ENCODE results near the gene ADGRV1.

ADGRV1 gene

DNA sequence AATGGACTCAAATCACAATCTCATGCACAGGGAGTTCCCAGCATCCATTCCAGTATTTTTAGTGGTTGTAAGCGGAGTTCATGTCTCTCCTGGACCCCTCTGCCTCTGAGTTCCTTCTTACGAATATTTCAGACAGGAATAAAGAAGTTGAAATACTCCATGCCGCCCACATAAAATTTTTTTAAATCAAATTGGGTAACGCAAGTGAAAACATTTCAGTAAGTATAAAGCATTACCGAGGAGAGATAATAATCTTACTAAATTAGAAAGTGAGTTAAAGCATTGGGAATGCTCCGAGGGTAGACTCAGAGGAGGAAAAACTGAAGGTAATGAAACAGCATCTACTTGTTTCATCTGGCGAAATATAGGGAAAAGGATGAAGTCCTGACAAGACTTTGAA lies 506.9 kb downstream of the ADGRV1 start:
- no peaks in the 10 kb centered on the region for H3K9me3 Mint-ChIP-seq
- no peaks in the 10 kb centered on the region for H3K4me1 Mint-ChIP-seq
- no peak for ATAC-seq (replicated peaks; ENCODE audit: extremely low read depth, poor library complexity, severe bottlenecking)
- H3K4me3 Mint-ChIP-seq = no peak overlapping the region
- H3K27me3 Mint-ChIP-seq = peaks cover 45% of the 10 kb centered on the region
- H3K36me3 Mint-ChIP-seq (ENCODE audit: insufficient read depth) = no peaks in the 10 kb centered on the region
- no peak overlapping the region for H3K27ac Mint-ChIP-seq (ENCODE audit: low read depth)
- no peak for DNase-seq (ENCODE audit: low spot score in 2 of 2)

DNA sequence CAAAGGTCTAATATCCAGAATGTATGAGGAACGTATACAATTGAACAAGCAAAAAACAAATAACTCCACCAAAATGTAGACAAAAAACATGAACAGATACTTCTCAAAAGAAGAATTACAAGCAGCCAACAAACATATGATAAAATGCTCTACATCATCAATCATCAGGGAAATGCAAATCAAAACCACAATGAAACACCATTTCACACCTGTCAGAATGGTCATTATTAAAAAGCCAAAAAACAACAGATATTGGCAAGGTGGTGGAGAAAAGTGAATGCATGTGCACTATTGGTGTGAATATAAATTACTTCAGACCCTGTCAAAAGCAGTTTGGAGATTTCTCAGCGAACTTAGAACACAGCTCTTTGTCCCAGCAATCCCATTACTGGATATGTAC lies 510.8 kb downstream of the ADGRV1 start:
- Mint-ChIP-seq H3K27me3 (peaks cover 22% of the 10 kb centered on the region), H3K9me3 (no peaks in the 10 kb centered on the region), H3K4me3 (no peak overlapping the region), H3K36me3 (ENCODE audit: insufficient read depth) (no peaks in the 10 kb centered on the region), H3K27ac (ENCODE audit: low read depth) (no peak overlapping the region), H3K4me1 (no peaks in the 10 kb centered on the region)
- DNase-seq (ENCODE audit: low spot score in 2 of 2) = no peak
- no peak for ATAC-seq (replicated peaks; ENCODE audit: extremely low read depth, poor library complexity, severe bottlenecking)

DNA sequence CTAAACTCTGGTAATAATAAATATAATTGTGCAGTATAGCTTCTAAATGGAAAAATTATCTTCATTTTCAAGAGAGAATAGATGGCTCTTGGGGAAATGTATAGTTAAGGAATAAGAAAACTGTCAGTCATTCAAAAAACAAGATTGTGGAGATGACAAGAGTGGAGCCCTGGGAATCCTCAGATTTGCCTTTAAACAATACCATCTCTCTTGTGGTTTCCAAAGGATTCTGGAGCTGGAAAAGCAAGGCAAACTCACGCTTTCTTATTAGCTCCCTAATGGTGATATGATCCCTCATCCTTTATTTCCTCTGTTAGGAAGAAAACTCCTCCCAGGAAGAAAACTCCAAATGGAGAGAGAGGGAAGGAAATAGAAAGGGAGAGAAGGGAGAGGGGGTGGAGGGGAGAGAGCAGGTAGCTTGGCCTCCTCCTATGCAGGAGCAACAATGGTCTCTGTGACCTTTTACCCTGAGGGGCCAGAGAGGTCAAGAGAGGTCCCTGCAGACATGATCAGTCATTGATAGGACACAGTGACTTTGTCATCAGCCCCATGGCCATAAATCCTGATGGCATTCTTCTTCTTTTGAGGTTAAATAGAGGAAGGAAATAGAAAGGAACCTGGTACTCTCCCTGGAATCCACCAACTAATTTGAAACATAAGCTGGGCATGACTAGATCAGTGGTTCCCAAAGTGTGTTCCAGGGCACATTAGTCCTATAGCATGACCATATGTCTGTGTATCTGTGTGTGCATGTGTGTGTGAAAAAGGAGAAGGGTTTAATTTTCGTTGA lies 512.4 kb downstream of the ADGRV1 start:
- H3K36me3 Mint-ChIP-seq (ENCODE audit: insufficient read depth) = no peaks in the 10 kb centered on the region
- H3K27ac Mint-ChIP-seq (ENCODE audit: low read depth) = no peak overlapping the region
- no peaks in the 10 kb centered on the region for H3K9me3 Mint-ChIP-seq
- H3K4me1 Mint-ChIP-seq = no peaks in the 10 kb centered on the region
- ATAC-seq (replicated peaks; ENCODE audit: extremely low read depth, poor library complexity, severe bottlenecking) (no peak), DNase-seq (ENCODE audit: low spot score in 2 of 2) (no peak)
- peaks cover 7% of the 10 kb centered on the region for H3K27me3 Mint-ChIP-seq
- no peak overlapping the region for H3K4me3 Mint-ChIP-seq

DNA sequence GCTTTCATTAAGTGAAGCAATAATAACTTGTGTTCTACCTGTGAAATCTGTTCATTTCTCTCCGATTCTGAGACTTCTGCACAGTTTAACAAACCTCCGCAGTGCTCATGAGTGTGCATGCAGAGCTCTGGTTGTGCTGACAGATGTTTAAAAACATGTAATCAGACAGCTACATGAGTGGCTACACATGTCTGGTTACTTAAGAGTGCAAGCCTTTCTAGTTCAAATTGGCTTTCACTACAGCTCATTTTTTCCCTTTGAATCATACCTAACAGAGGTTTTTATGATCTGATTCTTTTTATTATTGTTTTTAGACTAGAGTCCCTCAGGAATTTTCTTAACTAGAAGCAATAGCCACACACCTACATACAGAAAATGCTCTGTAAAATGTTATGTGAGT lies 514.3 kb downstream of the ADGRV1 start:
- Mint-ChIP-seq H3K27me3 (peaks cover 6% of the 10 kb centered on the region), H3K9me3 (no peaks in the 10 kb centered on the region), H3K27ac (ENCODE audit: low read depth) (no peak overlapping the region)

DNA sequence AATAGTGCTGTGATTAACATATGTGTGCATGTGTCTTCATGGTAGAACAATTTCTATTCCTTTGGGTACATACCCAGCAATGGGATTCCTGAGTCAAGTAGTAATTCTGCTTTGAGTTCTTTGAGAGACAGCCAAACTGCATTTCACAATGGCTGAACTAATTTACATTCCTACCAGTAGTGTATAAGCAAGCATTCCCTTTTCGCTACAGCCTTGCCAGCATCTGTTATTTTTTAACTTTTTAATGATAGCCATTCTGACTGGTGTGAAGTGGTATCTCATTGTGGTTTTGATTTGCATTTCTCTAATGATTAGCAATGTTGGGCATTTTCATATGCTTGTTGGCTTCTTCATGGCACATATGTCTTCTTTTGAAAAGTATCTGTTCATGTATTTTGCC lies 516.0 kb downstream of the ADGRV1 start:
- no peak overlapping the region for H3K4me3 Mint-ChIP-seq
- no peaks in the 10 kb centered on the region for H3K4me1 Mint-ChIP-seq
- H3K9me3 Mint-ChIP-seq = no peaks in the 10 kb centered on the region
- H3K27ac Mint-ChIP-seq (ENCODE audit: low read depth) = no peak overlapping the region
- DNase-seq (ENCODE audit: low spot score in 2 of 2) (no peak), ATAC-seq (replicated peaks; ENCODE audit: extremely low read depth, poor library complexity, severe bottlenecking) (no peak)
- H3K27me3 Mint-ChIP-seq = peaks cover 16% of the 10 kb centered on the region
- no peaks in the 10 kb centered on the region for H3K36me3 Mint-ChIP-seq (ENCODE audit: insufficient read depth)

More for the DNA sequence above, 514.3 kb downstream of the ADGRV1 start:
- DNase-seq (ENCODE audit: low spot score in 2 of 2) (no peak), ATAC-seq (replicated peaks; ENCODE audit: extremely low read depth, poor library complexity, severe bottlenecking) (no peak)
- Mint-ChIP-seq H3K4me3 (no peak overlapping the region), H3K36me3 (ENCODE audit: insufficient read depth) (no peaks in the 10 kb centered on the region), H3K4me1 (no peaks in the 10 kb centered on the region)

DNA sequence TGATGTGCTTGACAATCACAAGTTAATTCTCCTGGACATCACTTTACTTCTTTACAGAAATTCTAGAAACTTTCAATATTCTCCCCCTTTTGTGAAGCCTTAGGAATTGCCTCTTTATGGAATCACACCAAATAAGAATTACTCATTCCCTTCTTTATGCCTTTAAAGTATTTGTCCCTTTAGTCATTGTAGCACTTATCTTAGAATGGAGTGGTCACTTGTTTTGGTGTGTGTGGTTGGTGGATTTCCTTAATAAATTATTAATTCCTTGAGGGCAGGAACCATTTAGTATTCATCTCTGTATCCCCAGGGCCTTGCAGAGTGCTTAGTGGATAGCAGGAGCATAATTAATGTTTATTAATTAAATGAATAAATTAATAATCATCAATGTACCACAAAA lies 517.5 kb downstream of the ADGRV1 start:
- H3K27ac Mint-ChIP-seq (ENCODE audit: low read depth) = no peak overlapping the region
- DNase-seq (ENCODE audit: low spot score in 2 of 2) (no peak), ATAC-seq (replicated peaks; ENCODE audit: extremely low read depth, poor library complexity, severe bottlenecking) (no peak)
- peaks cover 16% of the 10 kb centered on the region for H3K27me3 Mint-ChIP-seq
- no peaks in the 10 kb centered on the region for H3K9me3 Mint-ChIP-seq
- H3K4me1 Mint-ChIP-seq = no peaks in the 10 kb centered on the region
- H3K36me3 Mint-ChIP-seq (ENCODE audit: insufficient read depth) = no peaks in the 10 kb centered on the region
- H3K4me3 Mint-ChIP-seq = no peak overlapping the region

DNA sequence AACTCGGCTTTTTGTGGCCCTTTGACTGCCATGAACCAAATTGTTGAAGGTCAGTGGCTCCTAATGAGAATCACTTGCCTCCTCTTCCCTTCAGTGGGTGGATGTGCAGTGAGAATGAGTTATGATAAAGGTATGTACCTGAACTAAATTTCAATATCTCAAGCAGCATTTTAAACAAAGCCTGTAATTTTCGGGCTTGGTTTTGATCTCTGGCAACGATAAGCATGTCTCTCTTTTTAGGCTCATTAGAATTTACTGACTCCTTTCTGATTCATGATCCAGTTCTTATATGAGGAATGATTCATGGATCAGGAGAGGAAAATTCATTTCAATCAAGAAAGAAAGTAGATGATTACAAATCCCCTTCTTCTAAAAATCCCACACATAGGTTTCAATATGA lies 519.0 kb downstream of the ADGRV1 start:
- no peaks in the 10 kb centered on the region for H3K9me3 Mint-ChIP-seq
- H3K4me3 Mint-ChIP-seq = no peak overlapping the region
- H3K27ac Mint-ChIP-seq (ENCODE audit: low read depth) = no peak overlapping the region
- DNase-seq (ENCODE audit: low spot score in 2 of 2) = no peak
- H3K4me1 Mint-ChIP-seq = no peaks in the 10 kb centered on the region
- no peaks in the 10 kb centered on the region for H3K36me3 Mint-ChIP-seq (ENCODE audit: insufficient read depth)
- no peak for ATAC-seq (replicated peaks; ENCODE audit: extremely low read depth, poor library complexity, severe bottlenecking)
- H3K27me3 Mint-ChIP-seq = peaks cover 16% of the 10 kb centered on the region

DNA sequence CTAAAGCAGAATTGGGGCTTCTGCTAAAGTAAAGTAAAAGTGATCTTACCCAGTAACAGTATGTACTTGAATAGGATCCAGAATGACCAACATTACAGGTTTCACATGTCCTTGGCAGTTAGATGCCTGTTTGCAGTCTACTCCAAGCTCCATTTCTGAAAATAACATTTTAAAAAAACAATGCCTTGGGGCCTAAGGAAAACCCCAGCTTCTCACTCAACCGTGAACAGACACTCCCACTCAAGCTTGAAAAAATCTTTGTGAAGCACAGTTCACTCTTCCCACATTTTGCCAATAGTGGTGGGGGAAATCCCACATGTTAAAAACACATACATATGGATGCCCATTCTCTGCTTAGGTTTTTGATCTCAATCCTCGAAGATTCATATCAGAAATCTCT lies 520.4 kb downstream of the ADGRV1 start:
- Mint-ChIP-seq H3K4me3 (no peak overlapping the region), H3K9me3 (no peaks in the 10 kb centered on the region), H3K27ac (ENCODE audit: low read depth) (no peak overlapping the region), H3K36me3 (ENCODE audit: insufficient read depth) (no peaks in the 10 kb centered on the region), H3K27me3 (peaks cover 16% of the 10 kb centered on the region), H3K4me1 (no peaks in the 10 kb centered on the region)
- ATAC-seq (replicated peaks; ENCODE audit: extremely low read depth, poor library complexity, severe bottlenecking) (no peak), DNase-seq (ENCODE audit: low spot score in 2 of 2) (no peak)

DNA sequence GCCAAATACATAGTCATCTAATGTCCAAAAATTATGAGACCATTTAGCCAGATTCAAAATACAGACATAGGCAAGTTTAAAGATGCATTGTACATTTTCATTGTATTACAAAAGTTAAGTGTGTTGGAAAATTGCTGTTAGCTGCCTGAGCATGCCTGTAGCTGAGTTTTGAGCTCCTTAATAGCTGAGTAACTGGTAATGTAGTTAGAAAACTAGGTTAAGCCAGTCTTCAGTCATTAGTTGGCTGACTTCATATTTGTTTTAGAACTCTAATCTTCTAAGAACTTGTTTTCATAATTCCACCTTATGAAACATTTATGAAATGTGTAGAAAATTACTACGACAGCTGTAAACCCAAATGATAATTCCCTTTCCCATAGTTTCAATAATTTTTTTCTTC lies 531.2 kb downstream of the ADGRV1 start:
- no peak overlapping the region for H3K4me3 Mint-ChIP-seq
- H3K9me3 Mint-ChIP-seq = no peaks in the 10 kb centered on the region
- no peaks in the 10 kb centered on the region for H3K36me3 Mint-ChIP-seq (ENCODE audit: insufficient read depth)
- no peaks in the 10 kb centered on the region for H3K4me1 Mint-ChIP-seq
- H3K27ac Mint-ChIP-seq (ENCODE audit: low read depth) = no peak overlapping the region
- no peak for ATAC-seq (replicated peaks; ENCODE audit: extremely low read depth, poor library complexity, severe bottlenecking)
- no peaks in the 10 kb centered on the region for H3K27me3 Mint-ChIP-seq
- no peak for DNase-seq (ENCODE audit: low spot score in 2 of 2)

DNA sequence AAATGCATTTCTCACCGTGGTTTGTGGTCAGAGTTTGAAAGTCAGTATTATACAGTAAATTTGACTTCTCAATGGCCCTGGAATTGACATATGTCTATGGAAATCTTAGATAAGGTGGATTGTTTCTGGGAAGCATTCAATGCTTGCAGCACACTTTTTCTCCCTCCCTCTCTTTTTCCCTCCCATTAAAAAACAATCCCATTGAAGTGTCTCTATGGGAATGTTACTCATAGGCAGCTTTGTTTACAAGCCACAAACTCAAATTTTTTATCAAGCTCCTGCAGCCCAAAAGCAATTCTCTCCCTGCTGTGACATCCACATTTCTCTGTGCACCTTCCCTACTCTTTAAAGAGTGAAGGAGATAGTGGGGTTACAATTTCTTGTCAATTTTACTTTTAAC lies 532.4 kb downstream of the ADGRV1 start:
- H3K9me3 Mint-ChIP-seq = no peaks in the 10 kb centered on the region
- no peaks in the 10 kb centered on the region for H3K27me3 Mint-ChIP-seq
- no peaks in the 10 kb centered on the region for H3K36me3 Mint-ChIP-seq (ENCODE audit: insufficient read depth)
- H3K27ac Mint-ChIP-seq (ENCODE audit: low read depth) = no peak overlapping the region
- DNase-seq (ENCODE audit: low spot score in 2 of 2) (no peak), ATAC-seq (replicated peaks; ENCODE audit: extremely low read depth, poor library complexity, severe bottlenecking) (no peak)
- H3K4me1 Mint-ChIP-seq = no peaks in the 10 kb centered on the region
- no peak overlapping the region for H3K4me3 Mint-ChIP-seq

DNA sequence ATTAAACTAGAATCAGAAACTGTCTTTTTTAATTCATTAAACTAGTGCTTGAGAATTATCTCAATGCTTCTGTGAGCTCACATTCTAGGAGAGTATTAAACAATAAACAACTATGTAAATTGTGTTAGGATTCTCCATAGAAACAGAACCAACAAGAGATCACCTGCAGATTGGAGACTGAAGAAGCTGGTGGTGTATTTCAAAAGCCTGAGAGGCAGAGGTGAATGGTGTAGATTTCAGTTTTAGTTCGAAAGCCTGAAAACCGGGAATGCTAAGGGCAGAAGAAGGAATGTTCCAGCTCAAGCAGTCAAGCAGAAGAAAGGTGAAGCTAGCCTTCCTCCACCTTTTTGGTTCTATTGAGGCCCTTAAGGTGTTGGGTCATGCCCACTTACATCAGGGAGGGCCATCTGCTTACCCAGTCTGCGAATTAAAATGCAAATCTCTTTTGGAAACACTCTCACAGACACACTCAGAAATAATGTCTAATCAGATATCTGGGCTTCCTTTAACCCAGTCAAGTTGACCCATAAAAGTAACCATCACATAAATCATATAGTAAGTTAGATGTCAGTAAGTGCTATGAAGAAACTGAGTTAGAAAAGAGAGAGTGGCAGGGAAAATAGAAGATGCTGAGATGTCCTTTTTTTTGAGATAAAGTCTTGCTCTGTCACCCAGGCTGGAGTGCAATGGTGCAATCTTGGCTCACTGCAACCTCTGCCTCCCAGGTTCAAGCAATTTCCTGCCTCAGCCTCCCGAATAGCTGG lies 533.1 kb downstream of the ADGRV1 start:
- H3K27ac Mint-ChIP-seq (ENCODE audit: low read depth) = no peak overlapping the region
- no peak for DNase-seq (ENCODE audit: low spot score in 2 of 2)
- ATAC-seq (replicated peaks; ENCODE audit: extremely low read depth, poor library complexity, severe bottlenecking) = no peak
- H3K36me3 Mint-ChIP-seq (ENCODE audit: insufficient read depth) = no peaks in the 10 kb centered on the region
- no peaks in the 10 kb centered on the region for H3K27me3 Mint-ChIP-seq
- no peaks in the 10 kb centered on the region for H3K9me3 Mint-ChIP-seq
- H3K4me3 Mint-ChIP-seq = no peak overlapping the region
- no peaks in the 10 kb centered on the region for H3K4me1 Mint-ChIP-seq

DNA sequence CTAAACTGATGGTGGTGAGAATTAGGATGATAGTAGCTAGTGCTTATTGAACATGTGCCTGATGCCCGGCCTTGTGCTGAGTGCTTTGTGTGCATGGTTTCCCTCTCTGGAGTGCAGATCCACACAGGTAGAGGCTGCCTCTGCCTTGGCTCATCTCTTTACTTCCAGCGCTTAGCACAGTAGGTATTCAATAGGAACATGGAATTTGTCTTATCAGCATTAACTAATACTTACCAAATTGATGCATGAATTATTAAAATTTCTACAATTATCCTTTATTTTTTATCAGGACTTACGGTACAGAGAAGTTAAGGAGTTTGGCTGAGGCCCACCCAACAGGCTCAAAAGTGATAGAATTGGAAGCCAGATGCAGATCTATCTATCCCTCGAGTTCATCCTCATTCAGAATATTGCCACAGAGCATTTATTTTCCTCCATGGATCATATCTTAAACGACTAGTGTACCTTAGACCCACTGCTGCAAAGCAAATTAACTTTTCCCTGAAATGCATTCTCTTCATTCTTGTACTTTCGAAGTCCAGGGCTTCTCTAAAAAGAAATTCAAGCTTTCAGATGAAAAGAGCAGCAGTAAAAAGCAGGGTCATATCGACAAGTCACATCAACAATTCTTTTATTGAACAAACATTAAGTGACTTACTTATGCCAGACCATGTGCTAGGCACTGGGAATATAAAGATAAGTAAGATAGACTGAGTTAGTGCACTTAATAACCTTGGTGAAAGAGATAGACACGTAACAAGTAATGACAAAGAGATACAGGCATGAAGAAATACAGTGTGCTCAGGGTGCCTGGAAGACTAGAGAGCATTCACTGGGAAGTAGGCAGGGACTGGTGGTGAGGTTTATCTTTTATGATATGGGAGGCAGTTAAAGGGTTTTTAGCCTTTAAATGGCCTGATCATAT lies 534.5 kb downstream of the ADGRV1 start:
- no peaks in the 10 kb centered on the region for H3K9me3 Mint-ChIP-seq
- ATAC-seq (replicated peaks; ENCODE audit: extremely low read depth, poor library complexity, severe bottlenecking) = no peak

More for the DNA sequence above, 534.5 kb downstream of the ADGRV1 start:
- DNase-seq (ENCODE audit: low spot score in 2 of 2) = no peak
- Mint-ChIP-seq H3K27me3 (no peaks in the 10 kb centered on the region), H3K27ac (ENCODE audit: low read depth) (no peak overlapping the region), H3K4me3 (no peak overlapping the region), H3K4me1 (no peaks in the 10 kb centered on the region), H3K36me3 (ENCODE audit: insufficient read depth) (no peaks in the 10 kb centered on the region)

All from central memory CD8-positive, alpha-beta T cell (primary cell).